Measurements from ENCODE around the gene SENP2.

DNA sequence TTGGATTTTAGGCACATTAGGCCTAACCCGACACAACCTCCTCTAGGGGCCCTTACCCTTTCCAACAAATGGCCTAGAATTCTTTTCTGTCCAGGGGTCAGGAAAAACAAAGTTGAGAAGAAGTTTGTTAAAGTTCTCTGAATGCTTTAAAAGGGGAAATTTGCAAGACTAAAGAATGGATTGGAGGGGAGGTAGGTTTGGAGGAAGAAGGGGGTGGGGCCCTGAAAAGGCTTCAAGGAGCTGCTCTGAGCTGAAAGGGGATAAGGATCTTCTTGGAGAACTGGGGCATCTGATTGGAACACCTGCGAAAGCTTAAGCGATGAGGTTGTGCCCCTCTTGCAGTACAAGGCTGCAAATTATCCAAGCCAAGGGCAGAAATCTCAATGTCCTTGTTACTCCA lies 3.9 kb upstream of the SENP2 start:
- TF ChIP-seq CTCF (IDR thresholded peaks at IDR 0.05), result no peak
- no peak for TF ChIP-seq POLR2A (IDR thresholded peaks at IDR 0.05)

Data from tibial nerve (tissue), 3 donors.